HG03159 (cell line): ENCODE data around the gene MANEA.
"Not testable (repeated sequence)": the region's sequence is repeated elsewhere in the genome, so short reads cannot be mapped to it uniquely, and the experiment has no call there.

Experiments
- ATAC-seq: cut with Tn5 transposase; IDR thresholded peaks from one replicate; pipeline ENCODE4 v1.9.1; 2021; ENCODE audit warnings: mild to moderate bottlenecking, moderate library complexity; ENCODE audit not compliant: unreplicated experiment

Gene MANEA

GRCh38 chr6:95584226-95584625, 6.9 kb downstream of the MANEA start:
- ATAC-seq, result not testable (repeated sequence)

- no peak for ATAC-seq
These were observed 10.7 kb downstream of the MANEA start for GRCh38 chr6:95587989-95588388.

- ATAC-seq, result no peak
These were observed 11.7 kb downstream of the MANEA start for GRCh38 chr6:95589067-95589466.

DNA sequence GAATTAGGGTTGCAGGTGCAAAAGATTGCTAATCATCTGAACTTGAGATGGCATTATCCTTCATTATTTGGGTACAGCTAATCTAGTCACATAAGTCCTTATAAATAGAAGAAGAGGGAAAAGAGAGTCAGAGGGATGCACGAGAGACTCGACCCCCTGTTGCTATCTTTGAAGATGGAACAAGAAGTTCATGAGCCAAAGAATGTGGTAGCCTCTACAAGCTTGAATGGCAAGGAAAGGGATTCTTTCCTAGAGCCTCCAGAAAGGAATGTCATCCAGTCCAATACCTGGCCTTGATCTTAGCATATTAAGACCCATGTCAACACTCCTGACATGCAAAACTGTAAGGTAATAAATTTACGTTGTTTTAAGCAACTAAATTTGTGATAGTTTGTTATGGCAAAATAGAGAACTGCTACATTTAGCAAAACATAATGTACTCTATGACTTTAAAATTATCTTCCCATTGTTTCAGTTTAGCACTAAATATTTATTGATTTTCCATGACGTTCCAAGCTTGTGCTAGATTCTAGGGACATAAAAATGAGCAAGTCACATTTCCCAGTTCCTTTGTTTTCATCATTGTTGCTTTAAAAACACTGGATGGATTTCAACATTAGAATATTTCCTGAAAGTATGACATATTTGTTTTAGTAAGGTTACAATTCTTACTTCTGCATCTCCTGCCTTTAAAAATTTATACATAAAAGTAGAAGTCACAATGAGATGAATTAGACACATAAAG, 12.7 kb downstream of the MANEA start:
- ATAC-seq, result no peak

- ATAC-seq, result no peak
These were observed 15.7 kb downstream of the MANEA start for GRCh38 chr6:95593025-95593424.

- ATAC-seq, result no peak
These were observed 18.7 kb downstream of the MANEA start for GRCh38 chr6:95596021-95596420.

GRCh38 chr6:95599706-95600105, 22.4 kb downstream of the MANEA start:
- ATAC-seq, result no peak

DNA sequence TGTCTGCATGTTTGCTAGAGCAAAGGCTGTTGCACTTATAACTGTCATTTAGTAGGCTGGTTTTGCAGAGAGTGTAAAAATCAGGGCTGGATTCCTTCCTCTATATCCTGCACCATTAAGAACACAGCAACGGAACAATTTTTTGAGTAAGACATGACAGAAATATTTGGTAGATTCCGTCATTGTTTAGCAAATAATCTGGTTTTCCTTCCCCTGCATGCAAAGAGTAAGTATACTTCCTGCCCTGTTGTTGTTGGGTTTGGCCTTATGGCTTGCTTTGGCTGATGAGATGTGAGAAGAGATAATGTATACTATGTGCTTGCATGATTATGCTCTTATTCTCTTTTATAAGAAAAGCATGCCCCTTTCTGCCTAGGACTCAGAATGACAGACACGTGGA, 23.8 kb downstream of the MANEA start:
- ATAC-seq, result no peak

DNA sequence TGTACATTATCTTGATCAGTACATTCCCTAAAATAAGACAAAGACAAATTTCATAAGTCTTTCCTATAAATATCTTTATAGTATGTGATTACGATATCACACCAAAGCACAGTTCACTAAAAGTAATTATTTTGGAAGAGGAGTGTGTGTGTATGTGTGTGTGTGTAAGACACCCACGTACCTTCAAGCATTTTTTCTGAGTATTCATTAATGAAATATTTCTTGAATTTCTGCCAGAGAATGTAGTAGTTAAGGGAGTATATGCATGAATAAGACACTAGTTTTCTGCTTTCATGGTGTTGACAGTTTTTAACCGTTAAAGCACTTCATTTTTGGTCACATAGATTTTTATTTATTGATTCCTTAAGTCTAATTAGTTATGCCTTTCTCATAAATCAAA, 36.8 kb downstream of the MANEA start:
- ATAC-seq, result no peak

DNA sequence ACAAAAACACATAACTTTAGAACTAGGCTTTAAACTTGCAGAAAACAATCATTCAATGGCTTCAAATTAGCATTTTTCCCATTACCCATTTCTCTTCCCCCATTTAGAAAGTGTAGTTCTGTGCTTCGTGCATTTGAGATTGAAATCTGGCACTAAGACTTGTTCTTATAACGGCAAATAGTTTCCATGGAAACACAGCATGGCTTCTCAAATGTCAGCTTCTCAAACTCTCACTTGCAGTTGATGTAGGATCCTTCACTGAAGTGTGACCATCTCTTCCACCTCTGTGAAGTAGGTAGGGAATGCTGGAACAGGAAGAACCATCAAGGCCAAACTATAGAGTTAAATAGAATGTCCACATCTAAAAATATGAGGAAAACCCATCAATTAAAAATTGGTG, 52.2 kb downstream of the MANEA start:
- no peak for ATAC-seq

DNA sequence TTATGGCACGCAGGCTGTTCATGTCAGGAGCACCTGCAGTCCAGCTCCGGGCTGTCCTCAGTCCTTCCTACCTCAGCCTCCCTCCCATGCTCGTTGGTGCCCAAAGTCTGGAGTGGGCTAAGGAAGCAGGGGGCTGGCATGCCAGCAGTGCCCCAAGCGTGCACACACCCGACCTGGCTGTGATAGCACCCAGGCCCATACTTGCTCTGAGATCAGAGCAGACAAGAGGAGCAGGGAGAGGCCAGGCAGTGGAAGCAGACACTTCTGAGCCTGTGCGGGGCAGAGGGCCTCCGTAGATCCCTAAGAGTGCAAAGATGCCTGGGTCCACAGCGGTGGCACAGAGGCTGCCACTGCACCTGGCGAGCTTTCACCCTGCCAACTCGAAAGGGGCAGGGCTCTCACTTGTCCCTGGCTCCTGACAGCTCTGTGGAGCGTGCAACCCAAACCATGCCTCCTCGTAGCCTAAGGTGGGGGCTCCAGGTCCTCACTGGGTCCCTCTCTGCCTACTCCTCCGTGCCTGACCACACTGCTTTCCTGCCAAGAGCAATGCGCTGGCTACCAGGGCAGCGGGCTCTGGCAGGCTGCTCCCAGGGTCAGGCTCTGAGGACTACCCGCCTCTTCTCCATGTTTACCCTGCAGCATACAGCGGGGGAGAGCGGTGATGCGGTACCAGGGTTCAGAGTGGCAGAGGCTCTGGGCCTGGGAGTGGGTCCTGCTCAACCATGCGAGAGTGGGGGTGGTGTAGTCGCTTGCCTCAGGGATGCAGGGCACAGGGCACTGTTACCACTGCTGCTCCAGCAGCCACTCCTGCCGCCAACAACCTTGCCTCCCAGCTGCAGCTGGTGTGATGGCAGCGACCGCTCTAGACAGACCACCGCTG, 59.5 kb downstream of the MANEA start:
- no peak for ATAC-seq

DNA sequence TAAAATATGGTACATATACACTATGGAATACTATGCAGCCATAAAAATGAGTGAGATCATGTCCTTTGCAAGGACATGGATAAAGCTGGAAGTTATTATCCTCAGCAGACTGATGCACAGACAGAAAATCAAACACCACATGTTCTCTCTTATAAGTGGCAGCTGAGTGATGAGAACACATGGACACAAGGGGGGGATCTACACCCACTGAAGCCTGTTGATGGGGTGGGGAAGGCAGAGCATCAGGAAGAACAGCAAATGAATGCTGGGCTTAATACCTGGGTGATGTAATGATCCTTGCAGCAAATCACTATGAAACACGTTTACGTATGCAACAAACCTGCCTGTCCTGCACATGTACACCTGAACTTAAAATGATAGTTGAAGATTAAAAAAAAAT, 71.3 kb downstream of the MANEA start:
- no peak for ATAC-seq

DNA sequence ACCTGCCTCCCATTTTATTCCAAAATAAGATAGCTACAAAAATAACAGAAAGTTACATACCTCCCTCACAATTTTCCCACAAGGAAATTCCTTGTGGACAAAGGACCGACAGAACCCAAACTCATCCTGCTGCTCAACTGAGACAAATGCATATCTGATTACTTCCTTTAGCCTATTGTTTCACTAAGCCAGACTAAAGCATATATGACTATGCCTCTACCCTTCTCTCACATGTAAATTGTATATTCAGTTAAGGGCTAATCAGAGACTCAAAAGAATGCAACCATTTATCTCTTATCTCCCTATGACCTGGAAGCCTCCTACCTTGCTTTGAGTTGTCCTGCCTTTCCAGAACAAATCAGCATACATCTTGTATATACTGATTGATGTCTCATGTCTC, 72.1 kb downstream of the MANEA start:
- ATAC-seq, result no peak

DNA sequence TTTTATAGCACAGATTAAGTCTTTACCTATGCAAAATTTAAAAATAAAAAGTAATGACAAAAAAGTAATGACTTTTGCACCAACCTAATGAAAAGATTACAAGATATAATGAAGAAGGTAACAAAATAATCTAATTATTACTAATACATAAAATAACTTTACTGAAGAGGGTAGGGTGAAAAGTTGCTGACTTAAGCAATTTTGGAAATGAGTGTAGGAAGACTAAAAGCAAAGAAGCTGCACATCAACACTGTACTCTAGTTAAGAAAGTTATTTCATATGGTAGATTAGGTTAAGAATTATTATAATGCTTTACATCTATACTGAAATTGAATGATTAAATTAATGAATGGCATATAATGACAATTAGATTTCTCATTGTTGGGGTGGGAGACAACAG, 76.8 kb downstream of the MANEA start:
- no peak for ATAC-seq

DNA sequence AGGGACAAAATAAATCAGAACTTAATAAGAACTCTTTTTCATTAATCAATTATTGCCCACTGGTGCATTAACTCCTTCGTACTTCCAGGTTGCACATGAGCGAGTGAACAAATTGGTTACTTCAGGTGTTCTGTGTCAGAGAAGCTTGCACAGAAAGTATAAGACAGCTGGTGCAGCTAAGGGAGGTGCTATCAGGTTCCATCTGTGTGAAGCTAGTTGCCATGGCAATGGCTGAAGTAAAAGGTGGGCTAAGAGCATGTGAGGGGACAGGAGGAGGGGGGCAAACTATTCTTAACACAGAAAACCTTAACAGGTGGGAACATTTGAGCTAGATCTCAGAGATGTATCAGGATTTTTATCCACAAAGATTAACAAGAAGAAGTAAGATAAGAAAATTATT, 81.6 kb downstream of the MANEA start:
- no peak for ATAC-seq
